SIG-M5 treated with dmso at 0.1 percent for 504 hours (cell line): ENCODE data around the gene PRSS58.

Source experiments
- DNase-seq: peaks from one replicate; lab custom pipeline; 2025; ENCODE audit not compliant: unreplicated experiment; lab: John Stamatoyannopoulos, UW

Gene PRSS58, protein sequence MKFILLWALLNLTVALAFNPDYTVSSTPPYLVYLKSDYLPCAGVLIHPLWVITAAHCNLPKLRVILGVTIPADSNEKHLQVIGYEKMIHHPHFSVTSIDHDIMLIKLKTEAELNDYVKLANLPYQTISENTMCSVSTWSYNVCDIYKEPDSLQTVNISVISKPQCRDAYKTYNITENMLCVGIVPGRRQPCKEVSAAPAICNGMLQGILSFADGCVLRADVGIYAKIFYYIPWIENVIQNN

DNA sequence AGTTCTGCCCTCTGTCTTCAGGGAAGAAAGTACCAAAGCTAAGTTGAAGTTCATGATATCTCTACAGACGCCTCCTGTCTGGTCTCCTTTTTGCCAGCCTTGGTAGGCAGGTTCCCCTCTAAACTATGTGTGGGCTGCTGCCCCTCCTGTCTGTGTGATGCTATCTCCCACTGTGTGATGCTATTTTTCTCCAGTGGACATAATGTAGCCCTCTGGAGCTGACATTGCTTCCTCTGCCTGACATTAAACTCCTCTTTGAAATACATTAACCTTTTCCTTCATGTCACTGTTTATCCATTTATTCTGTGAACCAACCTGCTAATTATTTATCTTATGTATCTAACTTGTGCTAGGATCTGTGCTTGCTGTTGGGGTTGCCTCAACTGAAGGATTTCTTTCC lies at the start of gene PRSS58:
PRSS58 (minus strand) TSS at position 101 of the 400 bp plus-strand sequence. CDS start 351 bp downstream, outside the sequence.
- DNase-seq, result no peak

DNA sequence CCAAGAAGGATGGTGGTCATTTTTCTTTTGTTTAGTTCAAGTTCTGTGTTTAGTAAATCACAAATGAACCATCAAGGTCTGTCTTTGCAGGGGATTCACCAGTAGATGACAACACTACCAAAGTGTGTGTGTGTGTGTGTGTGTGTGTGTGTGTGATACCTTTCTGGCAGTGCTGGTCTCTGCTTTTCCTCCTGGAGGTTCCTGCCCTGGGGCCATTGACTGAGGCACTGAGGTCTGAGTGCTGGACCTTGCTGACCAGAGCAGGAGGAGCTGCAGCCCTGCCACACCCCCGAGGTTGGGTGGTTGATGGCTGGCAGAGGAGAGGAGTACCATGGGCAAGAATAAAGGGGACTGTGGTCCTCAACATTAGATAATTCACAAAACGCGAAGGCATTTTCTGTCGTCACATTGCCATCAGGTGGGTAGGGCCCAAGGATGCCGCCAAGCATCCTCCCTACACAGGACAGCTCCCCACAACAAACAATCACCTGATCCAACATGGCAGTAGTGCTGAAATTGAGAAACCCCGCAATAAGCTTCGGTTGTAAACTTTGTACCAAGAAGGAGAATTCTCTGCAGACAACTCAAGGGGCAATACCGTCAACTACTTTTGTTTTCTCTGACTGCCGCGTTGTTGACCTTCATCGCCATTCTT lies 49.5 kb upstream of the PRSS58 start:
- no peak for DNase-seq

DNA sequence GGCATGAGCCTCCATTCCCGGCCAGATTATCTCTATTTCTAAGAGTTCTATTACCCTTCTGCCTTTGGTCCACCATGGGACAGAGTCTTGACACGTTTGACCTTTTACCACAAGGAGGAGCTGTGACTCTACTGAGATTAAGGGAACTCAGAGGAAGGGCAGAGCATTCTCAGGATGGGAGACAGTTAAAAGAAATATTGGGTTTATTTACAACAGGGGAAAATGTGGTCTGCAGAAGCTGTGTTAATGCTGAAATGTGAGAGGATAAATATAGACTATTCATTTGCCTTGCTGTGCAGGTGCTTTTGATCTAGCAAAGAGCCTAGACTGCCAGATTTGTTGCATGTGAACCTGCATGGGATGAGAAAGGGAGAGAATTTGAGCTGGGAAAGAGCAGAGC lies 45.8 kb upstream of the PRSS58 start:
- DNase-seq, result peak; percentile 46

DNA sequence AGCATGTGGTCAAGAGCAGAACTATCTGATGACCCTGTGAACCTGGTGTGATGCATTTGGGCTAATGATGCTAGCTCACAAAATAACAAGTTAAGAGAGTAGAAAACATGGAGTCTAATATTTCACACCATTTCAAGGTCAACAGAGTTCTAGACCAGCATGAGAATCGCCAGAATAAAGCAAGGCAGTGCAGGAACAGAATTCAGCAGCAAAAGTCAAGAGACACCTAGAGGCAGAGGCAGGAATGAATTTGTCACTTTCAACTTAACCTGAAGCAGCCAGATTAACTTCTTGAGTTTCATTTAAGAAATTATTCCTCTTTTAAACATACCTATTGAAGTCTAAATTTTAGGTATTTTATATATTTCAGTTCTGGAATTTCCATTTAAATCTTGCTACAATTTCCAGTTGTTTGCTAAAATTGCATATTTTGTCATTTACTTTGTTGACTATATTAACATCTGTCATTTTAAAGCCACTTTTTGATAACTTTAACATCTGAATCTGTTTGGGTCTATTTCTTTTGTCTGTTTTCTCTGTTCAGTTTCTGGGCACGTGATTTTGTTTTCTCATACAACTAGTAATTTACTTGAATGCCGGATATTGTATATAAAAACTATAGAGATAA lies 44.2 kb upstream of the PRSS58 start:
- DNase-seq, result peak; percentile 35

DNA sequence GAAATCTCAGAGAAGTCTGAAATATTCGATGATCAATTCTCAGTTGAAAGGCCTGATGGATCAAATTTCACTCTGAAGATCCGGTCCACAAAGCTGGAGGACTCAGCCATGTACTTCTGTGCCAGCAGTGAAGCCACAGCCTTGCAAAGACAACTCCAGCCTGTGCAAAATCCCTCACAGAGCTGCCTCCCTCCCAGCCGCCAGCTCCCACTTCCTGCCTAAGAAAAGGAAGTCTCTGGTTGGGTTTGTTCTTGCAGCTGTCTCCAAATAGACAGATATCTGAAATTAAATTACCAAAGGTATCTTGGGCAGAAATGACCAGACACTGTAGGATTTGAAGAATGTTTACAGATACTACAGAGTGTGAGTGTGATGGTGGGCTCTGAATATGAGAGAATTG lies 43.4 kb upstream of the PRSS58 start:
- no peak for DNase-seq

DNA sequence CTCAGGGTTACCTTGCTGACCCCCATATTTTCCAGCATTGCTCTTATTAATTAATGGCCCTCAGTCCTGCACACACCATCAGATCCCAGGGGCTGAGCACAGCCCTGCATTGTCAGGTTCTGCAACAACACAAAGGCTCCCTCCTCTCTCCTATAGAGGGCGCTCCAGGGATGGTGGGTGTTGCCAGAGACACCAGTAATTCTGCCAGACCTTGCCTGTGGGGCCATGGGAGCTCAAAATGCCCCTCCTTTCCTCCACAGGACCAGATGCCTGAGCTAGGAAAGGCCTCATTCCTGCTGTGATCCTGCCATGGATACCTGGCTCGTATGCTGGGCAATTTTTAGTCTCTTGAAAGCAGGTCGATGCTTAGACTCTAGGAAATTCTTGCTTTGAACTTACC lies 42.8 kb upstream of the PRSS58 start:
- no peak for DNase-seq

DNA sequence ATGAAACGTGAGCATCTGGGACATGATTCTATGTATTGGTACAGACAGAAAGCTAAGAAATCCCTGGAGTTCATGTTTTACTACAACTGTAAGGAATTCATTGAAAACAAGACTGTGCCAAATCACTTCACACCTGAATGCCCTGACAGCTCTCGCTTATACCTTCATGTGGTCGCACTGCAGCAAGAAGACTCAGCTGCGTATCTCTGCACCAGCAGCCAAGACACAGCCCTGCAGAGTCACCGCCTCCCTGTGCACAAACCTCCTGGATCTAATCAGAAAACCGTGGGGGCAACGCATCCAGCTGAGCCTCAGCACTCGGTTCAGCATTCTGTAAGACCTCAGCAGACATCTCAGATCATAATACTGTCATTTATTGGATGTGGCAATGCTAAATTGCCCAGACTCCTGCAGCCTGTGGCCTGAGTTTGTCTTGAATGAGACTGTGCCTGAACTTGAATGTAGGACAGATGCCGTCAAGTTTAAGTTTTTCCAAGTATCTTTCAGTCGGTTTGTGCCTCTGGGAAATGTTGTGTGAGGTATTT lies 41.5 kb upstream of the PRSS58 start:
- DNase-seq, result no peak

DNA sequence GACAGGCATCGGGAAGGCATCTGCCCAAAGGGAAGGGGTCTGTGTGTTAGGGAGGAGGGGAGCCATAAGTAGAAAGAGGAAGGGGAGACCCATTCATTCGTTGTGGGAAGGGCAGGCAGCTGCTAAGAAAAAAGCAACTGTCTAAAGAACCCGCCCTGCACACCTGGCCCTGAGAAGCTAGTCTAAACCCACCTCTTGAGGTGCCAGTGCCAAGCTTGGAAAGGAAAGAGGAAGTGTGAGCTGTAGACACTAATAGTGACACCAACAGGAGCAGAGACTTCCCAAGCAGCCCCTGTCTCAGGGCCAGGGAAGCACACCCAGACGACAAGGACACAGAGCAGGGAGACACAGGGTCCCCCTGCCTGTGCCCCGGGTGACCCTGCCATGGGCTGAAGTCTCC lies 40.8 kb upstream of the PRSS58 start:
- DNase-seq, result no peak

DNA sequence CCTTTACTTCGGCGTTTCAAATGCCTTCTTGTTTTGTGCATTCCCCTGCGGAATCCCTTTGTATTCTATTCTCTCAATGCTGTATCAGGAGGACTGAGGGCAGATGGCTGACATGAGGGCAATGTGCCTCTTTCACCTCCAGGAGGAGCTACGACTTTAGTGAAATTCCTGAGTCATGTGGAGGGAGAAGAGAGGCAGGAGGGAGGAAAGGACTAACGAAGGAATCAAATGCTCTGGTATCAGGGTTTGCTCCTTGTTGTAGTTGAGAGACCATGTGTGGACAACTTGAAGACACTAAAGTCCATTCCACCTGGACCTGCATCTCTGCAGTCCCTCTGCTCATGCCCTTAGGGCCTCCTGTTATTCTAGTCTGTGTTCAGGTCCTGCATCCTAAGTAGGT lies 40.2 kb upstream of the PRSS58 start:
- no peak for DNase-seq

DNA sequence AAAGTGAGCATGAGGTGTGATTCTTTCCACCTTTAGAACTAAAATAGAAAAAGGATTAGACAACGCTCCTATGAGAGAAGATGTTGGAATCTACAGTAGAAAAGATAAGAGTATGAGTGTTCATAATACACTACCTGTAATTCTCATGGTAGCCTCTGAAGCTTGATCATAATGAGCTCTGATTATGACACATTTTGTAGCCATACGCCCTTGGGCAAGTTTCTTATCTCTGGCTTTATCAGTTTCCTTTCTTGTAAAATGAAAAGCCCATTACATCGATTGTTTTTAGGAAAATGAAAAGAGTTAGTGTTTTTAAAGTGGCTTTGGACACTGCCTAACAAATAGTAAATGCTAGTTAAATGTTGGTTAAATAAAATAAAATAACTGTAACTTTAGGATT lies 22.4 kb upstream of the PRSS58 start:
- no peak for DNase-seq

DNA sequence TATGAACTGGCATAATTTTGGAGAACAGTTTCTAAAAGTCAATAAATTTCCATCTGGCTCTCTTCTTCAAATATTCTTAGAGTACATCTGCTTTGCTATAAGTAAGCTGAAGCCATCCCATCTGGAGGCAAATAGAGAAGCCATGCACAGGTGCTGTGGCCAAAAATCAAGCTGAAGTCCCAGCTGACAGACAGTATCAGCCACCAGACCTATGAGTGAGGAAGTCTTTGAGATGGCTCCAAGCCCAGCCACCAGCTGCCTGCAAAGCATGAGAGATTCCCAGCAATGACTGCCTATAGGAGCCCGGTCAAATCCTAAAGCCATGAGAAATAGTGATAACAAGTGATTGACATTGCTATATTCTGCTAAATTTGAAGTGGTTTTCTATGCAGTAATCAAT lies 21.7 kb upstream of the PRSS58 start:
- no peak for DNase-seq

DNA sequence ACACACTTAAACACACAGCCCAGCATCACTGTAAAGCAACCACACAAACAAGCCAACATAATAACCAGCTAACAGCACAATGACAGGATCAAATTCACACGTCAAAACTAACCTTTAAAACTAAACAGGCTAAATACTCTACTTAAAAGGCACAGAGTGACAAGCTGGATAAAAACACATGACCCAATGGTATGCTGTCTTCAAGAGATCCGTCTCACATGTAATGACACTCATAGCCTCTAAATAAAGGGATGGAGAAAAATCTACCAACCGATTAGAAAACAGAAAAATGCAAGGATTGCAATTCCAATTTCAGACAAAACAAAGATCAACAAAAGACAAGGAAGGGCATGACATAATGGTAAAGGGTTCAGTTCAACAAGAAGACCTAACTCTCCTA lies 17.2 kb upstream of the PRSS58 start:
- DNase-seq, result no peak

DNA sequence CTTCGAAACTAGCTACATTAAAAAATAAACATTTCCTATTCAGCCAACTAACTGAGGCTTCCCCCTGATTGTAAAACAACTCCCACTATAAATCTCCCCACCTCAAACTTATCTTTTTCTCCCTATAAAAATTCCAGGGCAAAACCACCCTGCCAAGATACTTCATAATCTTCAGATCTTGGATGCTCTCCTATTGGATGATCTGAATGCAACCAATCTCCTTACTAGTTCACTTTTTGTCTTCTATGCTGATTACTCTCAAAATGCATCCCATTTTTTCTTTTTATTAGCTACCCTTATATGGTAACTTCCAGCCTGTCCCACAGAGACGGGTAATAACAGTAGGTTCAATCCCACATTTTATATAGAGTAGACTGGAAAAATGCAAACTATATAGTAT lies 15.0 kb upstream of the PRSS58 start:
- DNase-seq, result no peak

DNA sequence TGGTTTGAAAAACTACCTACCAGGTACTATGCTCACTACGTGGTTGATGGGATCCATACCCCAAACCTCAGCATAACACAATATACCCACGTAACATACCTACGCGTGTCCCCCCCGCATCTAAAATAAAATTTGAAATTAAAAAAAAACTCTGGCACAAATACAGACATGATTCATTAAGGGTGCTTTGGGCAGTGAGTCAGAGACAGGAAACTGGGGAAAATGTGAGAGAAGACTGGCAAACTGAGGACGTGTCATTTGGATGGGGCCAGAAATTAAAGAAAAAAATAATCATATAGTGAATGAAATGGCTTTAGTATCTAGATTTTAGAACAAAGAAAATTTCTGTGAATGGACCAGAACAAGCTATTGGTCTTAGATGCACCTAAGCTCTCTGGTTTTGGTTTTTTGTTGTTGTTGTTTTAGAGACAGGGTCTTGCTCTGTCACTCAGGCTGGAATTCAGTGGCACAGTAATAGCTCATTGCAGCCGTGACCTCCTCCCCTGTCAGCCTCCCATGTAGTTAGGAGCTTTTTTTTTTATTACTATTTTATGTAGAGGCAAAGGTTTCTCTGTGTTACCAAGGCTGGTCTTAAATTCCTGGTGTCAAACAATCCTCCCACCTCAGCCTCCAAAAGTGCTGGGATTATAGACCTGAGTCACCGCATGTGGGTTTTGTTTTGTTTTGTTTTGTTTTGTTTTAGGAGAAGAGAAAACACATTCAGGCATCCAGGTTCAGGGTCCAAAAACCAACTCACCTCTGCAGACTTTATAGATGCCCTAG lies 5.9 kb upstream of the PRSS58 start:
- no peak for DNase-seq

DNA sequence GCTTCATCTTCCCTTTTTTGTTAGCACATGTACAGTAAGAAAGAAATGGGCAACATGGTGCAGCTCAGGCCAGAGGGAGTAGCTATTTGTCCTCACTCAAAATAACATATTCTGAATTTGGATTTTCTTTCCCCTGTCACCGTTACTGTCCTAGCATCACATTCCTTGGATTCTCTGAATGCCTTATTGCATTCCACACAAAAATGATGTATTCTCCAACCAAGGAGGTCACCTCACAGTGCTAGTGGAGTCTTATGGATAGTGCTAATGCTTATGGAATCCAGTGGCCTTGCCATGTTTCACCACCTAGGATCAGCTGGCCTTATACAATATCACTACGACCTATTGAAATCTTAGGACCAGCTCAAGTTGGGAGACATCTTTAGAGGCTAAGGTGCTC lies 7.2 kb downstream of the PRSS58 start:
- no peak for DNase-seq

DNA sequence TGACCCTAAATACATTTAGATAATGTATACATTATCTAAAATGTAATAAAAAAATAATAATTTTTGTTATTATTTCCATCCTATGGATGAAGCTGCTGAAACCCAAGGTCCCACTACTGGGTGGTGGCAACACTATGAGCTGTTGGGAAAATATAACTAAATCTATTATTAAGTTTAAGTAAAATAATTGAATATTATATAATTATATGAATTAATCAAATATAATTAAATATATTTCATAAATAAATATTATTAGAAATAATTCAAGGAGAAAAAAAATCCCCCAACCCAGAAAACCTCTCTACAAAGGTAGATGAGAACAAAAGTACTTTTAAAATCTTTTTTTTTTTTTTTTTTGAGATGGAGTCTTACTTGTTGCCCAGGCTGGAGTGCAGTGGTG lies 7.9 kb downstream of the PRSS58 start:
- DNase-seq, result no peak

DNA sequence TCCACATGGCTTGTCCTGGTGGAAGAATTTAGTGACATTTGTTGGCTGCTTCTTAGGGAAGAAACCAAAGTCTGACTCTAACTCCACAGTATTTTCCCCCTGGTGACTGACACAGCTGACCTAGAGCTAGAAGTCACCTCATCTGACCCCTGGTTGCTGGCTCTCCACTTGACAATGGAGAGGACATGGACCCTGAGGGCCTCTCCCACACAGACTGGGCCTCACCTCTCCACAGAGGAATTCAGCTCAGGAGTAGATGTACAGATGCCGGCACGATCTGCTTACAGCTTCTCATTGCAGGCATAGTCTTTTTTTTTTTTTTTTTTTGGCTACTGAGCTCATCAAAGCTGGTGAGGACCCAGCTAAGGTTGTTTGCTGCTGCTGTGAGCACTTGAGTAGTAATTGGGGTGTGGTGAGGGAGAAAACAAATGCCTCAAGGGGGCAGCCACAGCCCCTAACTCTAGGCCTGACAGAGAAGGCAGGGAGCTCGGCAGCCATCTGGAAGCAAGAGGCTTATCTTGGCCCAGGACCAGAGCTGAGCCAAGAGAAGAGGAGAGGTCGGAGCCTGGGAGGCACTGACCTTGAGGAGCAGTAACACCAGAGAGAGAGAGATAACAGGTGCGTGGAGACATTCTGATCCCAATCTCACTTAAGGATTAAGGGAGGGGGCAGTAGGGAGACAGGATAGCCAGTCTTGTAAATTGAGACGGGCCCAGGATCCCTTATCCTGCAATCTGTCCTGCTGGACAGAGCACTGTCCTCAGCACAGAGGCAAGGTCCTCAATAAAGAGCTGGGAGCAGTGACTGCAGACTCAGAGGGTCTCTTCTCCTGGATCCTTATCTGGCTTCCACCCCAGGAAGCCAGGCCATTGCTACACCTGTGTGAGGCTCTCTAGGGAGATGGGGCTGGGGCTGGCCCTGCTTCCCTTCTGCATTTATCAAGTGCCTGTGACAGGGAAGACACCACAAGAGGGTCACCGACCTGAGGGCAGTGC lies 9.4 kb downstream of the PRSS58 start:
- no peak for DNase-seq

DNA sequence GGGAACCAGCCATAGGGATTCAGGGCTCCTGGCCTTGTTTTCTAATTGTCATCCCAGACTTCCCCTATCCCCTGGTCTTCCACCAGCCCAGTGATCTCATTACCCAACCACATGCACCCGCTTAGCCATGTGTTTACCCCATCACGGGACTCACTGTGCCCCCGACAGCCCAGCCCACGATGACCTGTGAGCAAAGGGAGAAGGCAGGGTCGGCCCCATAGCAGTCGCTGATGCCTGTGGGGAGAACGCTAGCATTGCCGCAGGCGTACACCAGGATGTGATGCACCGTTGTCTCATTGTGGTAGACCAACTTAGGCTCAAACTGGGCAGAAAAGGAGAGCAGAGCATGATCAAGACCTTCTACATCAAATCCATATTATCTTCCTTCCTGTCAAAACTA lies 14.0 kb downstream of the PRSS58 start:
- DNase-seq, result no peak

DNA sequence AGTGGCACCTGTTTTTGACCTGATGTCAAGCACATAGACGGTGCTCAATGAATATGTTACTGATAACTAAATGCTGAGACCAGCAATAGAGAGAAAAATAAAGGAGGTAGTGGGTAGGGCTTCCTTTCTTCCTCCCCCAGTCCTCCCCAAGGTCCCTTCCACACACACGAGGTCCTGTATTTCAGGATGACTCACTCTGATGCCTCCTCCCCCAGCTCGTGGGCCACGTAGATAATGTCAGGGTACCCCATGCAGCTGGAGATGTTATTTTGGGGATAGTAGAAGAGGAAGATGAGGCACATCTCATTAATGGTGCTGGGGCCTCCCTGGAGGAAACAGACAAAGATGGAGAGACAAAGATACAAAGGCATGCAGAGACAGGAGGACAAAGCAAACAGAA lies 17.3 kb downstream of the PRSS58 start:
- DNase-seq, result no peak

DNA sequence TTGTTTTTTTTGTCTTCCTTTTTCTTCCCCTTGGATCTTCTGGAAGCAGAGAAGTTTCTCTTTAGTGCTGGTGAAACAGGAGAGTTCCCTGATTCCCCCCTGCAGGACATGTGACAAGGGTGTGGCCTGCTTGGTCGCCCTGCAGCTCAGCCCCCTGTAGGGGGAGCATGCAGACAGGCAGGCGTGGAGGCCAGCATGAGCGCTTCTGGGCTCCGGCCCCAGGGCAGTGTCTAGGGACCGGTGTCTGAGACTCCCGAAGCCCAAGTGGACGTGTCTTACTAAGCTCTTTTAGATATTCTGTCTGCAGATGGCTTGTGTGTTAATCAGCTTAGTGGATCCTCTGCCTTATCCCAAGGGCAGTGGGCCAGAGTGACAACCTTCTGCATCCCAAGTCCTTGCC lies 26.1 kb downstream of the PRSS58 start:
- DNase-seq, result no peak
